ENCODE results near the gene MSX2.

Gene MSX2

DNA sequence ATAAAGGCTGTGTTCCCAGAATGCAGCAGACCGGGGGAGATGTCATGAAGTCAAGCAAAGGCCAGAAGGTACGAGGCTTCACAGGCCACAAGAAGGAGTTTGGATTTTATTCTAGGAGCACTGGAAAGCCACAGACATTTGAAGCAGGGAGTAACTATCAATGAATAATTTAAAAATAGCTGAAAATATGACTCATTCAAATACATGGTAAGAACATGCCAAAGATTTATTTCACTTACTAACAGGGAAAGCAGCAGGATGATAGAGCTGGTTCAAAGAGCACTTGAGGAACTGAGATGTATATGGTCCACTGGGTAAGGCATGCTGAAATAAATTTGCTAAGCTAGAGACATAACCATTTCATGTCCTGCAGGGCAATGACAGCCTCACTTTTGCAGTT is 53.2 kb downstream of the MSX2 start:
- no peak for DNase-seq
